HG03575 (cell line): ENCODE measurements around the gene MEGF8.

ENCODE experiments used
- ATAC-seq: cut with Tn5 transposase; IDR thresholded peaks from one replicate; pipeline ENCODE4 v1.9.1; 2021; ENCODE audit not compliant: unreplicated experiment, insufficient number of reproducible peaks, low FRiP score; ENCODE audit errors: extremely low read depth

Gene MEGF8

GRCh38 chr19:42397263-42398166 lies 72.1 kb downstream of the MEGF8 start:
- no peak for ATAC-seq

GRCh38 chr19:42400404-42400803 lies 75.0 kb downstream of the MEGF8 start:
- ATAC-seq: no peak

GRCh38 chr19:42401365-42402303 lies 76.2 kb downstream of the MEGF8 start:
- ATAC-seq: no peak

GRCh38 chr19:42402376-42403116 lies 77.1 kb downstream of the MEGF8 start:
- no peak for ATAC-seq

- ATAC-seq: no peak
These were observed 78.2 kb downstream of the MEGF8 start for GRCh38 chr19:42403586-42403985.

GRCh38 chr19:42406111-42406510 lies 80.7 kb downstream of the MEGF8 start:
- ATAC-seq: no peak

GRCh38 chr19:42407085-42407815 lies 81.8 kb downstream of the MEGF8 start:
- ATAC-seq: no peak

GRCh38 chr19:42407816-42408175 lies 82.4 kb downstream of the MEGF8 start:
- no peak for ATAC-seq

- no peak for ATAC-seq
These were observed 84.0 kb downstream of the MEGF8 start for GRCh38 chr19:42409477-42409876.

- ATAC-seq: no peak
These were observed 84.9 kb downstream of the MEGF8 start for GRCh38 chr19:42410371-42410770.

GRCh38 chr19:42411581-42412178 lies 86.2 kb downstream of the MEGF8 start:
- ATAC-seq: no peak

GRCh38 chr19:42412227-42412626 lies 86.8 kb downstream of the MEGF8 start:
- ATAC-seq: no peak

GRCh38 chr19:42412661-42413076 lies 87.2 kb downstream of the MEGF8 start:
- no peak for ATAC-seq

GRCh38 chr19:42419309-42419708 lies 93.9 kb downstream of the MEGF8 start:
- no peak for ATAC-seq

- ATAC-seq: no peak
These were observed 94.7 kb downstream of the MEGF8 start for GRCh38 chr19:42420055-42420544.

- no peak for ATAC-seq
These were observed 95.7 kb downstream of the MEGF8 start for GRCh38 chr19:42421101-42421500.

- no peak for ATAC-seq
These were observed 96.2 kb downstream of the MEGF8 start for GRCh38 chr19:42421591-42422031.
